ENCODE results near the gene TOR1A.
"Not testable (repeated sequence)": the region's sequence is repeated elsewhere in the genome, so short reads cannot be mapped to it uniquely, and the experiment has no call there.

The TOR1A gene

DNA sequence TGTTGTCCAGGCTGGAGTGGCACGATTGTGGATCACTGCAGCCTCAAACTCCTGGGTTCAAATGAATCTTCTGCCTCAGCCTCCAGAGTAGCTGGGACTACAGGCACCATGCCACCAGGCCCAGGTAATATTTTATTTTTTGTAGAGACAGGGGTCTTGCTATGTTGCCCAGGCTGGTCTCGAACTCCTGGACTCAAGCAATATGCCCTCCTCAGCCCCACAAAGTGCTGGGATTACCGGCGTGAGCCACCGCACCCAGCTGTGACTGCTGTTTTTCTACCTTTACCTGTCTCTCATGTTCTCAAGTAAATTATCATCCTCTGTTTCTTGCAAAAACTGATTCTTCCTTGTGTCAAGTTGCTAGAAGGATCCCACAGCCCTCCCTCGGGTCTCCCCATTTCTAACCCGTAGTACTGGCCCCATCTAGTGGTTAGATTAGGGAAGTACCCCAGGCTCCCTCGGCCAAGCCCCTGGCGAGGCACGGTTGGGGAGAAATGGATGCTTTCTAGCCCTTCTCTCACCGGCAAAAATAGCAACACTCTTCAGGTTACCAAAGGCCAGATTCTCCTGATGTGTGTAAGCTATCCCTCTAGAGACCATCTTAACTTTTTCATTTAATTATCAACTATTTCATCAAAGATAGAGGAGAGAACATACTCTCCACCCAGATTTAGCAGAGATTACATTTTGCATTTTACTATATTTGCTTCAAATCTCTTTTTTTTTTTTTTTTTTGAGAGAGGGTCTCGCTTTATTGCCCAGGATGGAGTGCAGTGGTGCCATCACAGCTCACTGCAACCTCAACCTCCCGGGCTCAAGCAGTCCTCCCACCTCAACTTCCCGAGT, 40.2 kb downstream of the TOR1A start:
- DNase-seq (ENCODE audit: low read depth), result peak; percentile 71

GRCh38 chr9:129781981-129782380, 42.0 kb downstream of the TOR1A start:
- DNase-seq (ENCODE audit: low read depth), result no peak

DNA sequence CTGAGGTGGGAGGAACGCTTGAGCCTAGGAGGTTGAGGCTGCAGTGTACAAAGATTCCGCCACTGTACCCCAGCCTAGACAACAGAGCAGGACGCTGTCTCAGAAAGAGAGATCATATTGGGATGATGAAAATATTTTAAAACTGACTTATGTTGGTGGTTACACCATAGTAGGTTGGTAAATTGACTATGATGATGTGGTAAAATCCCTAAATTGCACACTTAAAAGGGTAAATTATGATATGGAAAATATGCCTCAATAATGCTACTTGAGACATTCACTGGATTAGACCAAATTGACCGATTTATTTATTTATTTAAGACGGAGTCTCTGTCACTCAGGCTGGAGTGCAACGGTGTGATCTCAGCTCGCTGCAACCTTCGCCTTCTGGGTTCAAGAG, 42.8 kb downstream of the TOR1A start:
- no peak for DNase-seq (ENCODE audit: low read depth)

- no peak for DNase-seq (ENCODE audit: low read depth)
Measured at GRCh38 chr9:129779560-129780190, 44.3 kb downstream of the TOR1A start.

DNA sequence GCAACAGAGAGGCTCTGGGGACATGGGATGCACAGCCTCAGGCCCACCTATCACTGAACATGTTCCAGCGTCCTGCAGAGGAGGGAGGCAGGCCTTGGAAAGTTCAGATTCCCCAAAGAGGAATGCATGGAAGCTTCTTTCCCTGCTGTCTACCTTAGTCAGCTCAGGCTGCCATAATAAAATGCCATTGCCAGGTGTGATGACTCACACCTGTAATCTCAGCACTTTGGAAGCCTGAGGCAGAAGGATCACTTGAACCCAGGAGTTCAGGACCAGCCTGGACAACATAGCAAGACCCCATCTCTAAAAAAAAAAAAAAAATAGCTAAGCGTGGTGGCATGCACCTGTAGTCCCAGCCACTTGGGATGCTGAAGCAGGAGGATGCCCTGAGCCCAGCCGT, 45.5 kb downstream of the TOR1A start:
- no peak for DNase-seq (ENCODE audit: low read depth)

DNA sequence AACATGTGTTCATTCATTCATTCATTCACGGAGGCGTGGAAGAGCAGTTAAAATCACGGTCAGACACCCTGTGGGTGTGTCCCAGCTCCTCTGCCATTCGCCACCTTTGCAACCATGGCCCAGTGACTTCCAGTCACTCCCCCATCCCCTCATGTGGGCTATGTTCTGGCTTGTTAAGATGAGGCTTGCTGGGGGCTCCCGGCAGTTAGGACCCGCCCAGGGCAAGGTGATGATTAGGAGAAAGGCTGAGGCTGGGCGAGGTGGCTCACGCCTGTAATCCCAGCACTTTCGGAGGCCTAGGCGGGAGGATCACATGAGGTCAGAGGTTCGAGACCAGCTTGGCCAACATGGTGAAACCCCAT, 46.2 kb downstream of the TOR1A start:
- no peak for DNase-seq (ENCODE audit: low read depth)

GRCh38 chr9:129776938-129777768, 46.8 kb downstream of the TOR1A start:
- peak; percentile 97 for DNase-seq (ENCODE audit: low read depth)

- no peak for DNase-seq (ENCODE audit: low read depth)
Measured at GRCh38 chr9:129776566-129776937, 47.4 kb downstream of the TOR1A start.

GRCh38 chr9:129776096-129776495, 47.8 kb downstream of the TOR1A start:
- DNase-seq (ENCODE audit: low read depth), result not testable (repeated sequence)

GRCh38 chr9:129775448-129775798, 48.5 kb downstream of the TOR1A start:
- DNase-seq (ENCODE audit: low read depth), result no peak

- DNase-seq (ENCODE audit: low read depth), result no peak
Measured at GRCh38 chr9:129774791-129775447, 49.0 kb downstream of the TOR1A start.

DNA sequence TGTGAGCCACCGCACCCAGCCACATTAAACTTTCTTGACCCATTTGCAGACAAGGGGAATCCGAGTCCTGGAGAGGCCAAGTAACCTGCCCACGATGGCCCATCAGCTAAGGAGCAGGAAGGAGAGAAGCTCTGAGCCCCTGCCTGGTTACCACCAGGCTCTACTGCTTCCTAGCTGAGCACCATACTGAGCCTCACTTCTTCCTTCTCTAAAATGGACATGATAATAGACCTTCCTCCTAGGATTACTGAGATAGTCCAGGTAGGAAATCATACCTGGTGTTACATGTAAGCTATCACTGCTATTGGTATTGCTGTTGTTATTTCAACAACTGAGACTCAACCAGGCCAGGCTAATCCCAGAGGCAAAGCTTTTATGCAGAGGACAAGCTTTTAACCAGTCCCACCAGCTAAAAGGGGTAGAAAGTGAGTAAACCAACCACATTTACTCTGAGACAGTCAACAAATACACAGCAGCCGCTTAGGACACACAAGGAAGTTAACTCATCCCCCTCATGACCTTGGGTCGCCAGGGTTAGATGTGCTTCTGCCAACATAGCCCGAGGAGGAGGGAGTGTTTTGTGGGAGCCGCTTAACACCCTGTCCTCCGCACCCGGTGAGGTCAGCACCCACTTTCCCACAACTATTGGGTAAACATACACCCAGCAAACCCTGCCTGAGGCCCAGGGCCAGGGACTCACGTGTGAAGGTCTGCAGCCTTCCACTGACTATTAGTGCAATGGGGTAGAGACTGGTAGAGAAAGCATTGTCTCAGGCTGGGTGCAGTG, 50.5 kb downstream of the TOR1A start:
- no peak for DNase-seq (ENCODE audit: low read depth)

GRCh38 chr9:129770741-129771140, 53.2 kb downstream of the TOR1A start:
- DNase-seq (ENCODE audit: low read depth), result no peak

DNA sequence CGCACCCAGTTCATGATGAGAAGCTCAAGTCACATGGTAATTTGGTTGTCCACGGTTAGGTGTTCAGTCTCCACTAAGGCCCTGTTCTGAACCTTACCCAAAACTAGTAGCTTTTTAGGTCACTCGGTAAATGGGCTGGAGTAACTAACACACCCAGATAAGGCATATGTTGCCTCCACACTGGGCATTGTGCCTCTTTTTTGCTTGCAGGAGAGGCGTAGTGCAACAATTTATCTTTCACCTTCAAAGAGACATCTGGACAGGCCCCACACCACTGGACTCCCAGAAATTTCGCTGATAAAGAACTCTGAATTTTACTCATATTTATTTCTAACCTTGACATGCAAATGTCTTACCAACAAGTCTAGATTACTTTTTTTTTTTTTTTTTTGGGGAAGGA, 54.3 kb downstream of the TOR1A start:
- DNase-seq (ENCODE audit: low read depth), result no peak

- DNase-seq (ENCODE audit: low read depth), result no peak
Measured at GRCh38 chr9:129768486-129768885, 55.5 kb downstream of the TOR1A start.

DNA sequence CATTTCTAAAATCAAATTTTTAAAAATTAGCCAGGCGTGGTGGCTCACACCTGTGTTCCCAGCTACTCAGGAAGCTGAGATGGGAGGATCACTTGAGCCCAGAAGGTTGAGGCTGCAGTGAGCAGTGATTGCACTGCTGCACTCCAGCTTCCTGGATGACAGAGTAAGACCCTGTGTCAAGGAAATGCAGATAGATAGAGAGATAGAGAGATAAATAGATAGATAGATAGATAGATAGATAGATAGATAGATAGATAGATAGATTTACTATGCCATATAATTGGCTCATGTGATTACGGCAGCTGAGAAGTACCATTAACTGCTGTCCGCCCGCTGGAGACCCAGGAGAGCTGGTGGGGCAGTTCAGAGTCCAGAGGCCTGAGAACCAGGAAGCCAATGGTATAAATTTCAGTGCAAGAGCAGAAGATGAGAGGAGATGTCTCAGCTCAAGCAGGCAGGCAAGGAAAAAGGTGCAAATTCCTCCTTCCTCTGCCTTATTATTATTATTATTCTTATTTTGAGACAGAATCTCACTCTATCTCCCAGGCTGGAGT, 58.1 kb downstream of the TOR1A start:
- no peak for DNase-seq (ENCODE audit: low read depth)

- DNase-seq (ENCODE audit: low read depth), result peak; percentile 77
Measured at GRCh38 chr9:129762985-129763926, 60.7 kb downstream of the TOR1A start.

All from fibroblast of the conjunctiva (primary cell).